HCT116 (cell line): ENCODE data around the gene OR6C6. TPM values are rescaled to one million over a fixed set of nuclear protein-coding genes. Genes with fewer than 3 reads are reported as not detected.

Source experiments
- ATAC-seq: fragments of 200-7000 bp; cut with Tn5 transposase; 2 replicates; pipeline ENCODE4 v1.9.1; 2020; ENCODE audit warnings: mild to moderate bottlenecking, moderate library complexity
- BruUV-seq: library from RNA; stranded (reverse); fragments of 400-500 nt; replicated peaks from 2 replicates; lab custom pipeline; 2021; lab: Mats Ljungman, UMichigan
- CTCF ChIA-PET: fragments of 300-600 bp; sonication (Branson Sonifier 250); formaldehyde crosslinking; loops from one replicate; lab custom pipeline; 2021; ENCODE audit warnings: antibody characterized with exemption; lab: Charles Lee
- POLR2A ChIA-PET: fragments of 300-600, 350-600 bp; sonication (Branson Sonifier 250); formaldehyde crosslinking; loops from one replicate; lab custom pipeline; 2021; ENCODE audit warnings: antibody characterized with exemption; lab: Charles Lee
- RAD21 ChIA-PET, 2 experiments: fragments of 300-600 bp; sonication (Branson Sonifier 250); formaldehyde crosslinking; loops; one replicate each; lab custom pipeline; 2023; ENCODE audit warnings: low total read pairs in 2 of 2; ENCODE audit not compliant: uncharacterized antibody in 2 of 2, unreplicated experiment in 2 of 2, low non-redundant PET in 1 of 2; lab: Charles Lee
- DNase-seq: peaks from one replicate; pipeline ENCODE4 v3.0.0-alpha.2; 2010; ENCODE audit warnings: low read depth, low spot score
- H2AFZ ChIP-seq: fragments of 200-600 bp; shearing (Covaris generic), sonication (generic); 2 replicates; pipeline ENCODE4 v1.6.1; 2017; ENCODE audit warnings: low read depth, mixed run types, mixed read lengths, antibody characterized with exemption, low read length; ENCODE audit not compliant: poor library complexity, severe bottlenecking
- H3K27ac ChIP-seq: 2 replicates; pipeline ENCODE4 v1.5.1; 2012; ENCODE audit warnings: low read depth, low read length
- H3K27me3 ChIP-seq: fragments of 200-600 bp; sonication (generic); 2 replicates; pipeline ENCODE4 v1.6.1; 2016; ENCODE audit warnings: mixed run types, low read length, mixed read lengths; ENCODE audit not compliant: insufficient read depth
- H3K36me3 ChIP-seq, 2 experiments: fragments of 200-500 bp in 1 of 2; fragments of 200-600 bp in 1 of 2; sonication (Bioruptor generic) in 1 of 2; sonication (generic) in 1 of 2; 2 replicates each; pipeline versions ENCODE4 v1.5.1 to v1.6.1; 2014 to 2016; ENCODE audit warnings: low read length in 2 of 2, inconsistent platforms in 1 of 2, mixed read lengths in 1 of 2, mixed run types in 1 of 2; ENCODE audit not compliant: insufficient read depth in 2 of 2, control insufficient read depth in 1 of 2
- H3K4me1 ChIP-seq, 2 experiments: fragments of 200-600 bp in 1 of 2; sonication (generic) in 1 of 2; 2 replicates each; pipeline versions ENCODE4 v1.5.1 to v1.6.1; 2012 to 2017; ENCODE audit warnings: low read length in 2 of 2, inconsistent platforms in 1 of 2, mild to moderate bottlenecking in 1 of 2, mixed read lengths in 1 of 2, mixed run types in 1 of 2, moderate library complexity in 1 of 2; ENCODE audit not compliant: insufficient read depth in 2 of 2, control insufficient read depth in 1 of 2
- H3K4me2 ChIP-seq: fragments of 200-600 bp; sonication (generic); 2 replicates; pipeline ENCODE4 v1.6.1; 2017; ENCODE audit warnings: mixed run types, low read length, mixed read lengths
- H3K4me3 ChIP-seq, 2 experiments: fragments of 200-600 bp in 1 of 2; sonication (generic) in 1 of 2; replicated peaks in 1 of 2; 2 replicates each; pipeline ENCODE4 v1.5.1; 2011 to 2016; ENCODE audit warnings: low read length in 2 of 2, control low read depth in 1 of 2, low read depth in 1 of 2, mild to moderate bottlenecking in 1 of 2, mixed read lengths in 1 of 2, mixed run types in 1 of 2
- H3K79me2 ChIP-seq: fragments of 200-600 bp; sonication (generic); 2 replicates; pipeline ENCODE4 v1.6.1; 2017; ENCODE audit warnings: mild to moderate bottlenecking, mixed run types, low read length, moderate library complexity, mixed read lengths; ENCODE audit not compliant: insufficient read depth
- H3K9ac ChIP-seq: fragments of 200-600 bp; sonication (generic); 2 replicates; pipeline ENCODE4 v1.6.1; 2016; ENCODE audit warnings: low read length, mixed read lengths
- H3K9me2 ChIP-seq: fragments of 200-600 bp; sonication (generic), shearing (Covaris generic); 2 replicates; pipeline ENCODE4 v1.6.1; 2017; ENCODE audit warnings: mixed run types, mild to moderate bottlenecking, moderate library complexity; ENCODE audit not compliant: insufficient read depth
- H3K9me3 ChIP-seq, 2 experiments: fragments of 200-500 bp in 1 of 2; fragments of 200-600 bp in 1 of 2; sonication (Bioruptor generic) in 1 of 2; sonication (generic) in 1 of 2; 2 replicates each; pipeline ENCODE4 v1.6.1; 2014 to 2017; ENCODE audit warnings: low read length in 2 of 2, mixed read lengths in 2 of 2, inconsistent platforms in 1 of 2, low read depth in 1 of 2, mild to moderate bottlenecking in 1 of 2, mixed run types in 1 of 2, moderate library complexity in 1 of 2; ENCODE audit not compliant: control insufficient read depth in 1 of 2, insufficient read depth in 1 of 2
- H4K20me1 ChIP-seq: fragments of 200-600 bp; sonication (generic), shearing (Covaris generic); 2 replicates; pipeline ENCODE4 v1.6.1; 2017; ENCODE audit warnings: mixed run types, mild to moderate bottlenecking, moderate library complexity; ENCODE audit not compliant: insufficient read depth
- CBX3 ChIP-seq: IDR thresholded peaks from 2 replicates; pipeline ENCODE4 v1.6.1; 2012; ENCODE audit warnings: low read depth
- EGR1 ChIP-seq: IDR thresholded peaks from 2 replicates; pipeline ENCODE4 v1.6.1; 2012; ENCODE audit warnings: low read depth
- ELF1 ChIP-seq: IDR thresholded peaks from 2 replicates; pipeline ENCODE4 v1.6.1; 2012; ENCODE audit warnings: low read depth, borderline replicate concordance
- EZH2phosphoT487 ChIP-seq: fragments of 200-600 bp; IDR thresholded peaks from 2 replicates; pipeline ENCODE4 v1.6.1; 2018; ENCODE audit warnings: antibody characterized with exemption, borderline replicate concordance
- FOSL1 ChIP-seq: IDR thresholded peaks from 2 replicates; pipeline ENCODE4 v1.6.1; 2012; ENCODE audit warnings: low read depth
- POLR2A ChIP-seq: IDR thresholded peaks from 2 replicates; pipeline ENCODE4 v1.7.0; 2011; ENCODE audit warnings: borderline replicate concordance; ENCODE audit not compliant: insufficient read depth, insufficient read length; ENCODE audit errors: extremely low read depth
- POLR2AphosphoS5 ChIP-seq: IDR thresholded peaks from 2 replicates; pipeline ENCODE4 v1.6.1; 2011; ENCODE audit warnings: mild to moderate bottlenecking, low read depth, low read length, moderate library complexity
- RAD21 ChIP-seq: IDR thresholded peaks from 2 replicates; pipeline ENCODE4 v1.6.1; 2012; ENCODE audit warnings: low read depth, mild to moderate bottlenecking
- YY1 ChIP-seq: IDR thresholded peaks from 2 replicates; pipeline ENCODE4 v1.6.1; 2011; ENCODE audit warnings: low read length, low read depth, moderate library complexity, mild to moderate bottlenecking; ENCODE audit not compliant: insufficient replicate concordance; ENCODE audit errors: extremely low read depth
- ZFX ChIP-seq: fragments of 450-650 bp; IDR thresholded peaks from 2 replicates; pipeline ENCODE4 v1.6.1; 2017
- intact Hi-C: fragments of 100-400 bp; cut with micrococcal nuclease; formaldehyde crosslinking; loops from 2 replicates; pipeline ENCODE4 v1.10.0; 2022
- total RNA-seq: library from RNA; stranded (reverse); gene quantifications from one replicate; pipeline ENCODE4 v1.2.1, GENCODE V29; 2021; ENCODE audit not compliant: unreplicated experiment
- TF ChIP-seq, protein P1 (sequence below): IDR thresholded peaks from 2 replicates; pipeline ENCODE4 v1.6.1; 2011; ENCODE audit warnings: mild to moderate bottlenecking, low read length, moderate library complexity; ENCODE audit not compliant: insufficient replicate concordance; ENCODE audit errors: extremely low read depth
- TF ChIP-seq, protein P2 (sequence below): IDR thresholded peaks from 2 replicates; pipeline ENCODE4 v1.6.1; 2012; ENCODE audit warnings: low read depth
- TF ChIP-seq, protein P3 (sequence below): IDR thresholded peaks from 2 replicates; pipeline ENCODE4 v1.6.1; 2012

Gene OR6C6
- total RNA-seq, 1 experiment from 2014 or later, result not detected

DNA sequence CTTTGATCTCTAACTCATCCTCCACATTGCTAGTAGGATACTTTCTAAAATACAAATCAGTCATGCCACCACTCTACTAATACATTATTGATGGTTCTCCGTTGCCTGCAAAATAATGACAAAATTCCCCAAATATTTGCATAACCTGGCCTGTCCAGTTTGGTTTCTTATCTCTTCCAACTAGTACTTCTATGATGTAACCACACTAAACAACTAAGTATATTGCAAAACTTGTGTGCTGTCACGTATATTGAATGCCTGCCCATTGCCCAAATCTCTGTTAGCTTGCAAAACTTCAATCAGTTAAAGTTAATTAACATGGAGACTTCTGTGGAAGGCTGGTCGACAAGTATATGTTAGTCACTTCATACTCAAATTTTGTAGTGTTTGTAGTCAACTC is 45.4 kb downstream of the OR6C6 start:
- DNase-seq, result no peak
- TF ChIP-seq, protein P1, sequence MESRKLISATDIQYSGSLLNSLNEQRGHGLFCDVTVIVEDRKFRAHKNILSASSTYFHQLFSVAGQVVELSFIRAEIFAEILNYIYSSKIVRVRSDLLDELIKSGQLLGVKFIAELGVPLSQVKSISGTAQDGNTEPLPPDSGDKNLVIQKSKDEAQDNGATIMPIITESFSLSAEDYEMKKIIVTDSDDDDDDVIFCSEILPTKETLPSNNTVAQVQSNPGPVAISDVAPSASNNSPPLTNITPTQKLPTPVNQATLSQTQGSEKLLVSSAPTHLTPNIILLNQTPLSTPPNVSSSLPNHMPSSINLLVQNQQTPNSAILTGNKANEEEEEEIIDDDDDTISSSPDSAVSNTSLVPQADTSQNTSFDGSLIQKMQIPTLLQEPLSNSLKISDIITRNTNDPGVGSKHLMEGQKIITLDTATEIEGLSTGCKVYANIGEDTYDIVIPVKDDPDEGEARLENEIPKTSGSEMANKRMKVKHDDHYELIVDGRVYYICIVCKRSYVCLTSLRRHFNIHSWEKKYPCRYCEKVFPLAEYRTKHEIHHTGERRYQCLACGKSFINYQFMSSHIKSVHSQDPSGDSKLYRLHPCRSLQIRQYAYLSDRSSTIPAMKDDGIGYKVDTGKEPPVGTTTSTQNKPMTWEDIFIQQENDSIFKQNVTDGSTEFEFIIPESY, result no peak
- TF ChIP-seq EZH2phosphoT487, result no peak
- TF ChIP-seq RAD21, result no peak
- no peak for TF ChIP-seq ZFX
- no peak for TF ChIP-seq POLR2AphosphoS5
- TF ChIP-seq EGR1, result no peak
- TF ChIP-seq YY1, result no peak
- no peak for TF ChIP-seq FOSL1
- TF ChIP-seq CBX3, result no peak
- TF ChIP-seq ELF1, result no peak
- TF ChIP-seq, protein P2, sequence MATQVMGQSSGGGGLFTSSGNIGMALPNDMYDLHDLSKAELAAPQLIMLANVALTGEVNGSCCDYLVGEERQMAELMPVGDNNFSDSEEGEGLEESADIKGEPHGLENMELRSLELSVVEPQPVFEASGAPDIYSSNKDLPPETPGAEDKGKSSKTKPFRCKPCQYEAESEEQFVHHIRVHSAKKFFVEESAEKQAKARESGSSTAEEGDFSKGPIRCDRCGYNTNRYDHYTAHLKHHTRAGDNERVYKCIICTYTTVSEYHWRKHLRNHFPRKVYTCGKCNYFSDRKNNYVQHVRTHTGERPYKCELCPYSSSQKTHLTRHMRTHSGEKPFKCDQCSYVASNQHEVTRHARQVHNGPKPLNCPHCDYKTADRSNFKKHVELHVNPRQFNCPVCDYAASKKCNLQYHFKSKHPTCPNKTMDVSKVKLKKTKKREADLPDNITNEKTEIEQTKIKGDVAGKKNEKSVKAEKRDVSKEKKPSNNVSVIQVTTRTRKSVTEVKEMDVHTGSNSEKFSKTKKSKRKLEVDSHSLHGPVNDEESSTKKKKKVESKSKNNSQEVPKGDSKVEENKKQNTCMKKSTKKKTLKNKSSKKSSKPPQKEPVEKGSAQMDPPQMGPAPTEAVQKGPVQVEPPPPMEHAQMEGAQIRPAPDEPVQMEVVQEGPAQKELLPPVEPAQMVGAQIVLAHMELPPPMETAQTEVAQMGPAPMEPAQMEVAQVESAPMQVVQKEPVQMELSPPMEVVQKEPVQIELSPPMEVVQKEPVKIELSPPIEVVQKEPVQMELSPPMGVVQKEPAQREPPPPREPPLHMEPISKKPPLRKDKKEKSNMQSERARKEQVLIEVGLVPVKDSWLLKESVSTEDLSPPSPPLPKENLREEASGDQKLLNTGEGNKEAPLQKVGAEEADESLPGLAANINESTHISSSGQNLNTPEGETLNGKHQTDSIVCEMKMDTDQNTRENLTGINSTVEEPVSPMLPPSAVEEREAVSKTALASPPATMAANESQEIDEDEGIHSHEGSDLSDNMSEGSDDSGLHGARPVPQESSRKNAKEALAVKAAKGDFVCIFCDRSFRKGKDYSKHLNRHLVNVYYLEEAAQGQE, result no peak
- TF ChIP-seq, protein P3, sequence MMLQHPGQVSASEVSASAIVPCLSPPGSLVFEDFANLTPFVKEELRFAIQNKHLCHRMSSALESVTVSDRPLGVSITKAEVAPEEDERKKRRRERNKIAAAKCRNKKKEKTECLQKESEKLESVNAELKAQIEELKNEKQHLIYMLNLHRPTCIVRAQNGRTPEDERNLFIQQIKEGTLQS, result no peak
- no peak for TF ChIP-seq POLR2A
- Histone ChIP-seq H3K4me3 (no peak overlapping the region), H3K9me3 (no peaks in the 10 kb centered on the region), H3K4me2 (no peak overlapping the region), H3K27ac (no peak overlapping the region), H3K27me3 (peaks cover 18% of the 10 kb centered on the region), H3K79me2 (no peaks in the 10 kb centered on the region), H2AFZ (no peak overlapping the region), H3K9ac (no peak overlapping the region), H4K20me1 (no peaks in the 10 kb centered on the region), H3K36me3 (no peaks in the 10 kb centered on the region), H3K9me2 (no peaks in the 10 kb centered on the region), H3K4me1 (no peaks in the 10 kb centered on the region)
- BruUV-seq, result no TSS peak
- ATAC-seq, result no peak
- intact Hi-C loops, result no loop called here
- CTCF ChIA-PET, result no interaction called here
- RAD21 ChIA-PET, result no interaction called here
- POLR2A ChIA-PET, result no interaction called here
